T-helper 2 cell treated with Interferon-gamma antibody and Interleukin-4, amounts not matched to agents 5 μg/mL and 100 μg/mL, for 36 hours (primary cell): Measurements from ENCODE around the gene RHBDL3.
"Not testable (repeated sequence)": the region's sequence is repeated elsewhere in the genome, so short reads cannot be mapped to it uniquely, and the experiment has no call there.

ENCODE experiments used
- DNase-seq: peaks from one replicate; pipeline ENCODE4 v3.0.0; 2021; ENCODE audit warnings: low spot score
- H3K27ac Mint-ChIP-seq: one replicate; pipeline ENCODE4 v1.8.0; 2021; ENCODE audit warnings: mild to moderate bottlenecking, mixed read lengths
- H3K27me3 Mint-ChIP-seq: one replicate; pipeline ENCODE4 v1.8.0; 2021; ENCODE audit warnings: low read depth, mixed read lengths
- H3K36me3 Mint-ChIP-seq: one replicate; pipeline ENCODE4 v1.8.0; 2021; ENCODE audit warnings: low read depth, mixed read lengths
- H3K4me1 Mint-ChIP-seq: one replicate; pipeline ENCODE4 v1.8.0; 2021; ENCODE audit warnings: low read depth, mixed read lengths
- H3K4me3 Mint-ChIP-seq: one replicate; pipeline ENCODE4 v1.8.0; 2022; ENCODE audit warnings: mild to moderate bottlenecking, moderate library complexity, mixed read lengths
- H3K9me3 Mint-ChIP-seq: one replicate; pipeline ENCODE4 v1.8.0; 2021; ENCODE audit warnings: mixed read lengths

Gene RHBDL3

DNA sequence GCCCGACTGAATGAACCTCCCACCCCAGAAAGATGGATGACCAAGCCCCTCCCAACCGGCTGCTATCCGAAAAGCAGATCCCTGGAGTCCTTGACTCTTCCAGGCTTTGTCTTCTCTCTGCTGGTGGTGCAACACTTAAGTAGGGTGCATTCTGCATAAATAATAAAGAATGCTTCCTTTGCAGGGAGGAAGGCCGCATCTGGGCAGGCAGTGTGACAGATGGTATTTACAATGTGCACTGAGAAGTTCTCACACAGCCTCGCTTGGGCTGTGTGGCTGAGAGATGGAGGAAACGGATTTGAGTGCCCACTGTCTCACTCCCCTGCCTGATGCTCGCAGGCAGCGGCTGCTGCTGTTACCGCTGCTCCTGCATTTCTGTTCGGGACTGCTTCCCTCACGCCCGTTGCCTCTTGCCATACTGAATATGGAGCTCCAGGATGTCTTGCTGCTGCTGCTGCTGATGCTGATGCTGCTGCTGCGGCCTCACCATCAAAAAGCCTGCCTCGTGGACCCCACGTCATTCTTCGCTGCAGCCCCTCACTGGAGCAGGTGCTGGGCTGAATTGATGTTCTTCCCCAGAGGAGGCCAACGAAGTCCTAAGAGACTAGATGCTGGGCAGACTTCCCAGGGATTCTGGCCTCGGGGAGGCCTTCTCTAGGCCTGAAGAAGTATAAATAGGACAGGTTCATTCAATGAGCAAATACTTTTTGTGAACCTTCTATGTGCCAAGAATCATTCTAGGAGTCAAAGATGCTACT lies 7.1 kb upstream of the RHBDL3 start:
- Mint-ChIP-seq H3K9me3 (no peaks in the 10 kb centered on the region), H3K36me3 (no peaks in the 10 kb centered on the region), H3K27me3 (peaks cover 43% of the 10 kb centered on the region), H3K4me3 (no peak overlapping the region), H3K4me1 (no peaks in the 10 kb centered on the region), H3K27ac (no peak overlapping the region)
- no peak for DNase-seq

DNA sequence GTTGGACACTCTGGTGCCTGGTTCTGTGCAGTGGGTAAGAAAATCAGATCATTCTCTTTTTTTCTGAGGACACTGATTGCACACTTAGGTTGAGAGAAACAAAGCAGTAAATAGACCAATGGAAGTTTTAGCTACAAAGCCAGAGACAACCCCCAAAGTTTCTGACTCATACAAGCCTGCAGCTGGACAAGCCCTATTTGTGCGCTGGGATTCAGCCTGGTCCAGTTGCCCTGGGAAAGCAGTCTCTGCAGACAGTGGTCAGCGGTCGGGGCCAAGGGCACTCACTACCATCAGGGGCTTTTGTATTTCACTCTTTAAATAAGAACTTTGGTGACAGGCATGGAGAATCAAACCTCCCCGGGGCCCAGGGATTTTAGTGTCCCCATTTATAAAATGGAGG lies 6.0 kb upstream of the RHBDL3 start:
- H3K36me3 Mint-ChIP-seq: no peaks in the 10 kb centered on the region
- H3K27ac Mint-ChIP-seq: no peak overlapping the region
- peaks cover 54% of the 10 kb centered on the region for H3K27me3 Mint-ChIP-seq
- DNase-seq: no peak
- no peak overlapping the region for H3K4me3 Mint-ChIP-seq
- peaks cover 2% of the 10 kb centered on the region for H3K4me1 Mint-ChIP-seq
- no peaks in the 10 kb centered on the region for H3K9me3 Mint-ChIP-seq

DNA sequence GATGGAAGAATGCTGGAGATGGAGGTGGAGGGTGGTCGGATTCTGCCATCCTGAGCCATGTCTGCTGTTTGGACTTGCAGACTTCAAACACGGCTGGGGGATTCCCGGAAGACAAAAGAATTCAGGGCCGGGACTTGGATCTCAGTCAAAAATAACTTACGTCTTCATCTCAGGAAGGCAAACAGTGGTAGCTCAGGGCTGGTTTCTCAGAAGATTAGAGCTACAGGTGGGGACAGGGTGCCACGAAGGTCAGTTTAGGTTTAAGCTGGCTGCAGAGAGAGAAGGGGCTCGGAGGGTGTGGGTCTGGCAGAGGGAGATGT lies 4.3 kb upstream of the RHBDL3 start:
- peaks cover 7% of the 10 kb centered on the region for H3K4me1 Mint-ChIP-seq
- H3K27ac Mint-ChIP-seq: no peak overlapping the region
- H3K36me3 Mint-ChIP-seq: no peaks in the 10 kb centered on the region
- no peaks in the 10 kb centered on the region for H3K9me3 Mint-ChIP-seq
- no peak overlapping the region for H3K4me3 Mint-ChIP-seq
- no peak for DNase-seq
- H3K27me3 Mint-ChIP-seq: peaks cover 62% of the 10 kb centered on the region

DNA sequence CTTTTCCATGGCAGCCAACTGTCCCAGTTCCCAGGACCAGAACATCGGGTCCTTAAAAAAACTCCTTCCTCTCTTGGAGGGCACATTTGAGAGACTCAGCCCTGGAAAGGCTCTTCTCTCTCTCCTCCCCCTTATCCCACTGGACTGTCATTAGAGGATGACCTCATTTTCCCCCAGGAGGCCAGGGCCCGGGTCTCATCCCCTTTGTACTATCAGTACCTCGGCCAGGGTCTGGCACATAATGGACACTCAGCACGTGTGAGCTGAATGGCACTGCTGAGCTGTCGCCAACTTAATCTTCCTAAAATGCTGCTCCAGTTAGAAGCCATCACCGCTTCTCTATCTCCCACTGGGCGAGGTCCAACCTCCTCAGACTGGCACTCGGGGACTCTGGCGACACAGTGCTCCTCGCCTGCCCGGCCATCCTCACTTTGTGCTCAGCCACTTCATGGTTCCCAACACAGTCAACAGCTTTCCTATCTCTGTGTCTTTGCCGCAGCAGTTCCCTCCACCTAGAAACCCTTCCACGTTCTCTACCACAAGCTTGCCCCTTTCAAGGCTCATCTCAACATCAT lies 3.6 kb upstream of the RHBDL3 start:
- DNase-seq: no peak
- no peak overlapping the region for H3K4me3 Mint-ChIP-seq
- H3K27me3 Mint-ChIP-seq: peaks cover 65% of the 10 kb centered on the region
- H3K36me3 Mint-ChIP-seq: no peaks in the 10 kb centered on the region
- H3K27ac Mint-ChIP-seq: no peak overlapping the region
- H3K4me1 Mint-ChIP-seq: peaks cover 9% of the 10 kb centered on the region
- no peaks in the 10 kb centered on the region for H3K9me3 Mint-ChIP-seq

DNA sequence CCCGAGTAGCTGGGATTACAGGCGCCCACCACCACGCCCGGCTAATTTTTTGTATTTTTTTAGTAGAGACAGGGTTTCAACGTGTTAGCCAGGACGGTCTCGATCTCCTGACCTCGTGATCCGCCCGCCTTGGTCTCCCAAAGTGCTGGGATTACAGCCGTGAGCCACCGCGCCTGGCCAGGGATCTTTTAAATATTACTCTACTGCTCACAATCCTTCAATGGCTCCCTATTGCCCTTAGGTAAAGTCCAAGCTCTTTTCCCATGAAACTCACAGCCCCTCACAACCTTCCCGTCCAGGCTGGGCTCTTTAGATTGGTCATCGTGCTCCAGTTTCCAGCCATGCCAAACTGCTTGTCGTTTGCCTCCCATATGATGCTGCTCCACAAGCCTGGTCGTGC lies 2.1 kb upstream of the RHBDL3 start:
- H3K4me3 Mint-ChIP-seq, H3K9me3 Mint-ChIP-seq, DNase-seq, H3K36me3 Mint-ChIP-seq, H3K27ac Mint-ChIP-seq: not testable (repeated sequence)
- Mint-ChIP-seq H3K4me1 (peaks cover 16% of the 10 kb centered on the region), H3K27me3 (peaks cover 69% of the 10 kb centered on the region)

- peaks cover 16% of the 10 kb centered on the region for H3K4me1 Mint-ChIP-seq
- H3K9me3 Mint-ChIP-seq: no peaks in the 10 kb centered on the region
- DNase-seq: no peak
- H3K27me3 Mint-ChIP-seq: peaks cover 72% of the 10 kb centered on the region
- no peaks in the 10 kb centered on the region for H3K36me3 Mint-ChIP-seq
- H3K27ac Mint-ChIP-seq: no peak overlapping the region
- H3K4me3 Mint-ChIP-seq: peak overlapping the region; percentile 73
Measured at GRCh38 chr17:32264140-32264799, 1.4 kb upstream of the RHBDL3 start.

GRCh38 chr17:32264823-32265191 lies 825 bp upstream of the RHBDL3 start:
- Mint-ChIP-seq H3K36me3 (no peaks in the 10 kb centered on the region), H3K4me1 (peaks cover 16% of the 10 kb centered on the region), H3K27ac (no peak overlapping the region), H3K4me3 (peak overlapping the region; percentile 73), H3K27me3 (peaks cover 73% of the 10 kb centered on the region), H3K9me3 (no peaks in the 10 kb centered on the region)
- DNase-seq: no peak

DNA sequence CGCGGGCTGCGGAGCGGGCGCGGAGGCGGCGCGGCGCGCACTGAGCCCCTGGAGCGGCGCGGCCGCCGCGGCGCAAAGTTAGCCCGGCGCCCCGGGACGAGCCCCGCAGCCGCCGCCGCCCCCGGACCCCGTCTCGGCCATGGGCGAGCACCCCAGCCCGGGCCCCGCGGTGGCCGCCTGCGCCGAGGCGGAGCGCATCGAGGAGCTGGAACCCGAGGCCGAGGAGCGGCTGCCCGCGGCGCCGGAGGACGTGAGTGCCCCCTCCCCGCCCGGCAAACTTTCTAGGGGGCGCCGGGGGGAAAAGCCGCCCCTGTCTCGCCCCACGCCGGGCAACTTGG lies 388 bp downstream of the RHBDL3 start:
- Mint-ChIP-seq H3K27me3 (peaks cover 76% of the 10 kb centered on the region), H3K27ac (no peak overlapping the region), H3K4me3 (no peak overlapping the region), H3K4me1 (peaks cover 16% of the 10 kb centered on the region), H3K9me3 (no peaks in the 10 kb centered on the region), H3K36me3 (no peaks in the 10 kb centered on the region)
- DNase-seq: no peak

- peak; percentile 42 for DNase-seq
- no peaks in the 10 kb centered on the region for H3K9me3 Mint-ChIP-seq
- H3K36me3 Mint-ChIP-seq: no peaks in the 10 kb centered on the region
- peaks cover 16% of the 10 kb centered on the region for H3K4me1 Mint-ChIP-seq
- H3K27ac Mint-ChIP-seq: no peak overlapping the region
- H3K27me3 Mint-ChIP-seq: peaks cover 77% of the 10 kb centered on the region
- H3K4me3 Mint-ChIP-seq: peak overlapping the region; percentile 83
Measured at GRCh38 chr17:32266389-32267301, 1.0 kb downstream of the RHBDL3 start.

GRCh38 chr17:32267690-32268205 lies 2.1 kb downstream of the RHBDL3 start:
- H3K27me3 Mint-ChIP-seq: peaks cover 78% of the 10 kb centered on the region
- H3K4me1 Mint-ChIP-seq: peaks cover 16% of the 10 kb centered on the region
- peak overlapping the region; percentile 76 for H3K4me3 Mint-ChIP-seq
- no peaks in the 10 kb centered on the region for H3K36me3 Mint-ChIP-seq
- no peak overlapping the region for H3K27ac Mint-ChIP-seq
- H3K9me3 Mint-ChIP-seq: no peaks in the 10 kb centered on the region
- DNase-seq: no peak

- peaks cover 16% of the 10 kb centered on the region for H3K4me1 Mint-ChIP-seq
- no peak for DNase-seq
- H3K27me3 Mint-ChIP-seq: peaks cover 72% of the 10 kb centered on the region
- H3K36me3 Mint-ChIP-seq: no peaks in the 10 kb centered on the region
- H3K9me3 Mint-ChIP-seq: no peaks in the 10 kb centered on the region
- no peak overlapping the region for H3K4me3 Mint-ChIP-seq
- no peak overlapping the region for H3K27ac Mint-ChIP-seq
Measured at GRCh38 chr17:32268734-32269288, 3.2 kb downstream of the RHBDL3 start.

- Mint-ChIP-seq H3K27ac (no peak overlapping the region), H3K27me3 (peaks cover 70% of the 10 kb centered on the region), H3K4me3 (no peak overlapping the region), H3K9me3 (no peaks in the 10 kb centered on the region), H3K4me1 (peaks cover 16% of the 10 kb centered on the region), H3K36me3 (no peaks in the 10 kb centered on the region)
- DNase-seq: no peak
Measured at GRCh38 chr17:32269377-32269776, 3.7 kb downstream of the RHBDL3 start.

DNA sequence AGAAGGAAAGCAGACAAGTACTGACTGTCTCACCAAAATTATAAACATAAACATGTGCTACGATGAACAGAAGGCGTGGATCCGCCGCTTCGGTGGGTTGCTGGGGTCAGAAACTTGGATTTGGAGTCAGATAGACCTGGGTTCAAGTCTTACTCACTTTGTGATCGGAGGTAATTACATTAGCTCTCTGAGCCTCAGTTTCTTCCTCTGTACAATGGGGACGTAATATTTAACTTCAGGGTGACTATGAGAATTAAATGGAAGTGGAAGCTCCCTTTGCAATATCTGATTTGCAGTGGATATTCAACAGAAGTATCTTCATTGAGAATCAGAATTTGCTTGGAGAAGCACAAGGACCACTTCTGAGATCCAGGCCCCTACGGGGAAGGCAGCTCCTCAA lies 6.2 kb downstream of the RHBDL3 start:
- DNase-seq: no peak
- no peak overlapping the region for H3K27ac Mint-ChIP-seq
- peaks cover 9% of the 10 kb centered on the region for H3K4me1 Mint-ChIP-seq
- no peaks in the 10 kb centered on the region for H3K9me3 Mint-ChIP-seq
- no peaks in the 10 kb centered on the region for H3K36me3 Mint-ChIP-seq
- peaks cover 59% of the 10 kb centered on the region for H3K27me3 Mint-ChIP-seq
- H3K4me3 Mint-ChIP-seq: no peak overlapping the region
